Measurements from ENCODE around the gene PCDHA6.
"Not testable (repeated sequence)": the region's sequence is repeated elsewhere in the genome, so short reads cannot be mapped to it uniquely, and the experiment has no call there.

Gene PCDHA6

DNA sequence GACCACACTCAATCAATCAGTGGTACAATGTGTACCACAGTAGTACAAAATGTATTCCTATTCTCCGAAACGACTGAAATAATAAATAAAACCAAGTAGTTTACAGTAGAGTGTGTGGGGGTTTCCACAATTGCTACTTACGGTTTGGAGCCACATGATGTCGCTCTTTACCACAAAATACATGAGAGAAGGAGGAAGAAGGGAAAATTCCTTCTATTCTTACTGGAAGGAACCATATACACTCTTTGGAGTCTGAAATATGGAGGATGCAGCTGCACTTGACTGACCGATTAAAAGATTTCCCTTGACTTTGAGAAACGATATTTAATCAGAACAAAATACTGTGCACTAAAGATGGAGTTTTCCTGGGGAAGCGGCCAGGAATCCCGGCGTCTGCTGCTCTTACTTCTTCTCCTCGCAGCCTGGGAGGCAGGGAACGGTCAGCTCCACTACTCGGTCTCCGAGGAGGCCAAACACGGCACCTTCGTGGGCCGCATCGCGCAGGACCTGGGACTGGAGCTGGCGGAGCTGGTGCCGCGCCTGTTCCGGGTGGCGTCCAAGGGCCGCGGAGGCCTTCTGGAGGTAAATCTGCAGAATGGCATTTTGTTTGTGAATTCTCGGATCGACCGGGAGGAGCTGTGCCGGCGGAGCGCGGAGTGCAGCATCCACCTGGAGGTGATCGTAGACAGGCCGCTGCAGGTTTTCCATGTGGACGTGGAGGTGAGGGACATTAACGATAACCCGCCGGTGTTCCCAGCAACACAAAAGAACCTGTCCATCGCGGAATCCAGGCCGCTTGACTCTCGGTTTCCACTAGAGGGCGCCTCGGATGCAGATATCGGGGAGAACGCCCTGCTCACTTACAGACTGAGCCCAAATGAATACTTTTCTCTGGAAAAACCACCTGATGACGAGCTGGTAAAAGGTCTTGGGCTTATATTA, 20.7 kb upstream of the PCDHA6 start, which contains the start of gene PCDHA4:
PCDHA4 (plus strand) TSS at position 235 of the 942 bp plus-strand sequence.
- POLR2A ChIA-PET, result no interaction called here
- TF ChIP-seq, protein P1, sequence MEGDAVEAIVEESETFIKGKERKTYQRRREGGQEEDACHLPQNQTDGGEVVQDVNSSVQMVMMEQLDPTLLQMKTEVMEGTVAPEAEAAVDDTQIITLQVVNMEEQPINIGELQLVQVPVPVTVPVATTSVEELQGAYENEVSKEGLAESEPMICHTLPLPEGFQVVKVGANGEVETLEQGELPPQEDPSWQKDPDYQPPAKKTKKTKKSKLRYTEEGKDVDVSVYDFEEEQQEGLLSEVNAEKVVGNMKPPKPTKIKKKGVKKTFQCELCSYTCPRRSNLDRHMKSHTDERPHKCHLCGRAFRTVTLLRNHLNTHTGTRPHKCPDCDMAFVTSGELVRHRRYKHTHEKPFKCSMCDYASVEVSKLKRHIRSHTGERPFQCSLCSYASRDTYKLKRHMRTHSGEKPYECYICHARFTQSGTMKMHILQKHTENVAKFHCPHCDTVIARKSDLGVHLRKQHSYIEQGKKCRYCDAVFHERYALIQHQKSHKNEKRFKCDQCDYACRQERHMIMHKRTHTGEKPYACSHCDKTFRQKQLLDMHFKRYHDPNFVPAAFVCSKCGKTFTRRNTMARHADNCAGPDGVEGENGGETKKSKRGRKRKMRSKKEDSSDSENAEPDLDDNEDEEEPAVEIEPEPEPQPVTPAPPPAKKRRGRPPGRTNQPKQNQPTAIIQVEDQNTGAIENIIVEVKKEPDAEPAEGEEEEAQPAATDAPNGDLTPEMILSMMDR (IDR thresholded peaks at IDR 0.05; ENCODE audit: control extremely low read depth, extremely low read depth, low read depth, missing control alignments), result peak; percentile 13
- no peak for DNase-seq (ENCODE audit: extremely low spot score)
- CTCF ChIA-PET, result interaction anchor here (1.0 to 1.3 kb wide), 3 partner anchors 9 to 21 kb away, joined by 3 to 4 read pairs (median 3); partner anchors contain the start of gene PCDHA1

DNA sequence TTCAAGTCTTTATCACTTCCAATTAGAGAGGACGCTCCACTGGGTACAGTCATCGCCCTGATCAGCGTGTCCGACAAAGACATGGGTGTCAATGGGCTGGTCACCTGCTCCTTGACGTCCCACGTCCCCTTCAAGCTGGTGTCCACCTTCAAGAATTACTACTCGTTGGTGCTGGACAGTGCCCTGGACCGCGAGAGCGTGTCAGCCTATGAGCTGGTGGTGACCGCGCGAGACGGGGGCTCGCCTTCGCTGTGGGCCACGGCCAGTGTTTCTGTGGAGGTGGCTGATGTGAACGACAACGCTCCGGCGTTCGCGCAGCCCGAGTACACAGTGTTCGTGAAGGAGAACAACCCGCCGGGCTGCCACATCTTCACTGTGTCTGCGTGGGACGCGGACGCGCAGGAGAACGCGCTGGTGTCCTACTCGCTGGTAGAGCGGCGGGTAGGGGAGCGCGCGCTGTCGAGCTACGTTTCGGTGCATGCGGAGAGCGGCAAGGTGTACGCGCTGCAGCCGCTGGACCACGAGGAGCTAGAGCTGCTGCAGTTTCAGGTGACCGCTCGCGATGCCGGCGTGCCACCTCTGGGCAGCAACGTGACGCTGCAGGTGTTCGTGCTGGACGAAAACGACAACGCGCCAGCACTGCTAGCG, 19.4 kb upstream of the PCDHA6 start:
- POLR2A ChIA-PET; DNase-seq (ENCODE audit: extremely low spot score): not testable (repeated sequence)
- CTCF ChIA-PET, result interaction anchor here (1.0 to 1.1 kb wide), 2 partner anchors 9 to 22 kb away, joined by 3 to 4 read pairs; partner anchors contain the start of gene PCDHA1

DNA sequence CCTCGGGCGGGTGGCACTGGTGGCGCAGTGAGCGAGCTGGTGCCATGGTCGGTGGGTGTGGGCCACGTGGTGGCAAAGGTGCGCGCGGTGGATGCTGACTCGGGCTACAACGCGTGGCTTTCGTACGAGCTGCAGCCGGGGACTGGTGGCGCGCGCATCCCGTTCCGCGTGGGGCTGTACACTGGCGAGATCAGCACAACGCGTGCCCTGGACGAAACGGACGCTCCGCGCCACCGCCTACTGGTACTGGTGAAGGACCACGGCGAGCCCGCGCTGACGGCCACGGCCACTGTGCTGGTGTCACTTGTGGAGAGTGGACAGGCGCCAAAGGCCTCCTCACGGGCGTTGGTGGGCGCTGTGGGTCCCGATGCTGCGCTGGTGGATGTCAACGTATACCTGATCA, 18.9 kb upstream of the PCDHA6 start:
- TF ChIP-seq, protein P1 (IDR thresholded peaks at IDR 0.05; ENCODE audit: control extremely low read depth, extremely low read depth, low read depth, missing control alignments), result no peak
- ChIA-PET POLR2A (no interaction called here), CTCF (no interaction called here)
- no peak for DNase-seq (ENCODE audit: extremely low spot score)

- TF ChIP-seq, protein P1 (IDR thresholded peaks at IDR 0.05; ENCODE audit: control extremely low read depth, extremely low read depth, low read depth, missing control alignments), result no peak
- no peak for DNase-seq (ENCODE audit: extremely low spot score)
- ChIA-PET POLR2A (no interaction called here), CTCF (no interaction called here)
These were observed 6.1 kb upstream of the PCDHA6 start, which contains the start of gene PCDHA5 for GRCh38 chr5:140821375-140822280. Gene PCDHA5, plus strand, starts transcription at chr5:140821613.

- ChIA-PET POLR2A (no interaction called here), CTCF (no interaction called here)
- TF ChIP-seq, protein P1 (IDR thresholded peaks at IDR 0.05; ENCODE audit: control extremely low read depth, extremely low read depth, low read depth, missing control alignments), result no peak
- DNase-seq (ENCODE audit: extremely low spot score), result no peak
These were observed 5.5 kb upstream of the PCDHA6 start for GRCh38 chr5:140822281-140822629.

GRCh38 chr5:140822969-140823368, 4.8 kb upstream of the PCDHA6 start:
- CTCF ChIA-PET; POLR2A ChIA-PET; DNase-seq (ENCODE audit: extremely low spot score): not testable (repeated sequence)

GRCh38 chr5:140823475-140823874, 4.3 kb upstream of the PCDHA6 start:
- DNase-seq (ENCODE audit: extremely low spot score), result no peak
- TF ChIP-seq, protein P1 (IDR thresholded peaks at IDR 0.05; ENCODE audit: control extremely low read depth, extremely low read depth, low read depth, missing control alignments), result no peak
- ChIA-PET POLR2A (no interaction called here), CTCF (no interaction called here)

Measured in GM10248 (cell line).